ENCODE results near the gene MAP3K14.

The MAP3K14 gene

GRCh38 chr17:45338996-45339535 lies 22.2 kb upstream of the MAP3K14 start:
- DNase-seq: no peak

GRCh38 chr17:45338023-45338781 lies 21.4 kb upstream of the MAP3K14 start:
- DNase-seq: no peak

- no peak for DNase-seq
Observed at GRCh38 chr17:45336390-45337182, 19.8 kb upstream of the MAP3K14 start.

GRCh38 chr17:45335721-45336120 lies 18.9 kb upstream of the MAP3K14 start:
- DNase-seq: no peak

GRCh38 chr17:45334701-45335677 lies 18.2 kb upstream of the MAP3K14 start:
- no peak for DNase-seq

GRCh38 chr17:45334231-45334630 lies 17.4 kb upstream of the MAP3K14 start:
- no peak for DNase-seq

- DNase-seq: no peak
Observed at GRCh38 chr17:45333702-45334092, 16.9 kb upstream of the MAP3K14 start.

GRCh38 chr17:45332989-45333701 lies 16.3 kb upstream of the MAP3K14 start:
- no peak for DNase-seq

GRCh38 chr17:45332505-45332904 lies 15.7 kb upstream of the MAP3K14 start:
- no peak for DNase-seq

GRCh38 chr17:45326626-45327025 lies 9.8 kb upstream of the MAP3K14 start:
- no peak for DNase-seq

- DNase-seq: no peak
Observed at GRCh38 chr17:45325810-45326209, 9.0 kb upstream of the MAP3K14 start.

- no peak for DNase-seq
Observed at GRCh38 chr17:45324336-45324735, 7.5 kb upstream of the MAP3K14 start.

GRCh38 chr17:45322168-45322567 lies 5.3 kb upstream of the MAP3K14 start:
- DNase-seq: no peak

GRCh38 chr17:45320931-45321461 lies 4.2 kb upstream of the MAP3K14 start:
- no peak for DNase-seq

- DNase-seq: no peak
Observed at GRCh38 chr17:45320349-45320930, 3.6 kb upstream of the MAP3K14 start.

- DNase-seq: no peak
Observed at GRCh38 chr17:45319239-45319703, 2.5 kb upstream of the MAP3K14 start.

GRCh38 chr17:45318561-45319230 lies 1.9 kb upstream of the MAP3K14 start:
- no peak for DNase-seq

GRCh38 chr17:45317111-45317928 lies 500 bp upstream of the MAP3K14 start:
- peak; percentile 98 for DNase-seq

- DNase-seq: no peak
Observed at GRCh38 chr17:45315648-45316433, 979 bp downstream of the MAP3K14 start.
